Liver (tissue), 3 donors: ENCODE data around the gene HAPLN2.

Experiments
- ATF3 ChIP-seq: IDR thresholded peaks from 2 replicates; pipeline ENCODE4 v1.6.1; 2016; ENCODE audit warnings: antibody characterized with exemption
- CTCF ChIP-seq: fragments of 150-350 bp; IDR thresholded peaks from 2 replicates; pipeline ENCODE4 v1.5.1; 2017; ENCODE audit warnings: improper control_type of control experiment, low read depth, low read length; ENCODE audit not compliant: missing input control
- RAD21 ChIP-seq, 2 donors: IDR thresholded peaks; 2 replicates each; pipeline ENCODE4 v1.6.1; 2016; ENCODE audit warnings: antibody characterized with exemption in 2 of 2, mild to moderate bottlenecking in 2 of 2
- TAF1 ChIP-seq: conservative IDR thresholded peaks from 2 replicates; pipeline ENCODE4 v1.6.1; 2016; ENCODE audit warnings: antibody characterized with exemption, mild to moderate bottlenecking
- donor health status: healthy.
- donor health status: healthy.

GRCh38 chr1:156666862-156667609 lies 47.8 kb downstream of the HAPLN2 start:
- TF ChIP-seq RAD21 (IDR thresholded peaks at IDR 0.05), result no peak
- TF ChIP-seq CTCF, result no peak
- no peak for TF ChIP-seq ATF3
- TF ChIP-seq TAF1, result no peak
